Uterus (tissue), 4 donors: ENCODE results near the gene MEP1B. TPM values are rescaled to one million over a fixed set of nuclear protein-coding genes. Genes with fewer than 3 reads are reported as not detected.

Experiments used
- DNase-seq, 2 donors: peaks; one replicate each; pipeline ENCODE4 v3.0.0-alpha.2; 2019 to 2020
- H3K27ac ChIP-seq, 2 donors: fragments of 200-600 bp; sonication (generic); 1 replicate in 1 of 2; 2 replicates in 1 of 2; pipeline ENCODE4 v1.5.1; 2016 to 2018
- H3K27me3 ChIP-seq, 2 donors: fragments of 200-600 bp; sonication (generic); one replicate each; pipeline ENCODE4 v1.5.1; 2018 to 2019; ENCODE audit warnings: control low read depth in 1 of 2
- H3K36me3 ChIP-seq, 2 donors: fragments of 200-600 bp; sonication (generic); one replicate each; pipeline ENCODE4 v1.5.1; 2019; ENCODE audit warnings: control low read depth in 1 of 2
- H3K4me1 ChIP-seq, 2 donors: fragments of 200-600 bp; sonication (generic); one replicate each; pipeline ENCODE4 v1.5.1; 2018 to 2019; ENCODE audit warnings: control low read depth in 1 of 2
- H3K4me3 ChIP-seq, 2 donors: fragments of 200-600 bp; sonication (generic); 1 replicate in 1 of 2; 2 replicates in 1 of 2; pipeline ENCODE4 v1.5.1; 2018 to 2019; ENCODE audit warnings: mild to moderate bottlenecking in 1 of 2
- H3K9me3 ChIP-seq, 2 donors: fragments of 200-600 bp; sonication (generic); one replicate each; pipeline ENCODE4 v1.5.1; 2019; ENCODE audit warnings: control low read depth in 1 of 2
- POLR2A ChIP-seq, 2 donors: fragments of 450-650 bp; IDR thresholded peaks; one replicate each; pipeline ENCODE4 v1.6.1; 2016; ENCODE audit warnings: antibody characterized with exemption in 2 of 2, mild to moderate bottlenecking in 1 of 2, moderate library complexity in 1 of 2
- intact Hi-C: fragments of 100-400 bp; cut with DNase I; formaldehyde crosslinking; loops from one replicate; pipeline ENCODE4 v1.15.1; 2023; ENCODE audit warnings: low total_unique reads
- total RNA-seq, 4 donors: library from RNA; depleted of rRNA in 3 of 4; stranded (reverse); fragments of >200 nt in 3 of 4; gene quantifications; one replicate each; pipeline versions ENCODE4 v1.1.0 to v1.2.4, GENCODE V29; 2014 to 2023
- TF ChIP-seq, protein P1 (sequence below), 4 experiments: fragments of 200-600 bp in 2 of 4; fragments of 450-650 bp in 2 of 4; sonication (generic) in 2 of 4; IDR thresholded peaks; one replicate each; pipeline ENCODE4 v1.5.1; 2016 to 2019; ENCODE audit warnings: antibody characterized with exemption in 4 of 4, mild to moderate bottlenecking in 2 of 4, moderate library complexity in 1 of 4
- donor health status: DM: yes; HTN: yes; CAD: no.

Gene MEP1B
- total RNA-seq = not detected

DNA sequence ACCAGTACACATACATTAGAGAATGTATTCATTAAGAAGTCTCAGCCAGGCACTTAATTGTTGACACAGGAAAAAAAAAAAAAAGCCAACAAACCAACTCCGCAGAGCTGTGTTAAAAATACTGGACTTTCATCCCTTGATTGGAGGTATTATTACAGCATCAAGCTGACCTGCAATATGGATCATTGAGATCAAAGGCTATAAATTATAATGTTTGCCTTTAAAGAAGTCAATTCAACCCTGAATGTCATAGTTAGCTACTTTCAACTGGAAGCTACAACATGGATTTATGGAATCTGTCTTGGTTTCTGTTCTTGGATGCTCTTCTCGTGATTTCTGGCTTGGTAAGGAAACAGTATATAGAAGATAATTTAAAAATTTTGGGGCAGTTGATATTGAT lies at the start of gene MEP1B:
Gene MEP1B, plus strand, starts transcription at position 250 of the 400 bp plus-strand sequence. Its CDS starts 32 bp downstream, at position 282.
- no peak for DNase-seq
- no peak for TF ChIP-seq POLR2A (IDR thresholded peaks at IDR 0.05)
- TF ChIP-seq, protein P1, sequence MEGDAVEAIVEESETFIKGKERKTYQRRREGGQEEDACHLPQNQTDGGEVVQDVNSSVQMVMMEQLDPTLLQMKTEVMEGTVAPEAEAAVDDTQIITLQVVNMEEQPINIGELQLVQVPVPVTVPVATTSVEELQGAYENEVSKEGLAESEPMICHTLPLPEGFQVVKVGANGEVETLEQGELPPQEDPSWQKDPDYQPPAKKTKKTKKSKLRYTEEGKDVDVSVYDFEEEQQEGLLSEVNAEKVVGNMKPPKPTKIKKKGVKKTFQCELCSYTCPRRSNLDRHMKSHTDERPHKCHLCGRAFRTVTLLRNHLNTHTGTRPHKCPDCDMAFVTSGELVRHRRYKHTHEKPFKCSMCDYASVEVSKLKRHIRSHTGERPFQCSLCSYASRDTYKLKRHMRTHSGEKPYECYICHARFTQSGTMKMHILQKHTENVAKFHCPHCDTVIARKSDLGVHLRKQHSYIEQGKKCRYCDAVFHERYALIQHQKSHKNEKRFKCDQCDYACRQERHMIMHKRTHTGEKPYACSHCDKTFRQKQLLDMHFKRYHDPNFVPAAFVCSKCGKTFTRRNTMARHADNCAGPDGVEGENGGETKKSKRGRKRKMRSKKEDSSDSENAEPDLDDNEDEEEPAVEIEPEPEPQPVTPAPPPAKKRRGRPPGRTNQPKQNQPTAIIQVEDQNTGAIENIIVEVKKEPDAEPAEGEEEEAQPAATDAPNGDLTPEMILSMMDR (IDR thresholded peaks at IDR 0.05) = no peak
- Histone ChIP-seq H3K36me3 (no peaks in the 10 kb centered on the region), H3K4me3 (no peak within 1 kb of the TSS), H3K4me1 (no peaks in the 10 kb centered on the region), H3K27me3 (peaks cover 0 to 3% of the 10 kb centered on the region in 2 donors), H3K9me3 (peaks cover 0 to 2% of the 10 kb centered on the region in 2 donors), H3K27ac (no peak within 1 kb of the TSS)
- intact Hi-C loops = no loop called here

DNA sequence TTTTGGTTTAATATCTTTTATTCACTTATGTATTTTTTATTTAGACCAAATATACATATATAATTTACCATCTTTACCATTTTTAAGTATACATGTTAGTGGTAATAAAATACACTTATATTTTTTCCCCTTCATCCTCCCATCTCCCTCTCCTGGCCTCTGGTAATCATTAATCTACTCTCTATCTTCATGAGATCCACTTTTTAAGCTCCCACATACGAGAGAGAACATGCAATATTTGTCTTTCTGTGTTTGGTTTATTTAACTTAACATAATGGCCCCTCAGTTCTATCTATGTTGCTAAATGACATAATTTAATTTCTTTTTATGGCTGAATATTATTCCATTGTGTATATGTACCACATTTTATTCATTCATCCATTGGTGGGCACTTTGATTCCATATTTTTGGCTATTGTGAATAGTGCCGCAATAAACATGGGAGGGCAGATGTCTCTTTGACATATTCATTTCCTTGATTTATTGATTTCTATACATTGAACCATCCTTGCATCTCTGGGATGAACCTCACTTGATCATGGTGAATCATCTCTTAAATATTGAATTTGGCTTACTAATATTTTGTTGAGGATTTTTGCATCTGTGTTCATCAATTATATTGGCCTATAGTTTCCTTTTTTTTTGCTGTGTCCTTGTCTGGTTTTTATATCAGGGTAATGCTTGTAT lies 41.5 kb upstream of the MEP1B start:
- Histone ChIP-seq H3K9me3 (no peaks in the 10 kb centered on the region), H3K27ac (no peak overlapping the region), H3K4me1 (no peaks in the 10 kb centered on the region), H3K4me3 (no peak overlapping the region), H3K27me3 (no peaks in the 10 kb centered on the region), H3K36me3 (no peaks in the 10 kb centered on the region)
- no peak for TF ChIP-seq POLR2A (IDR thresholded peaks at IDR 0.05)
- TF ChIP-seq, protein P1 (IDR thresholded peaks at IDR 0.05) = no peak
- DNase-seq = no peak
- intact Hi-C loops = no loop called here

DNA sequence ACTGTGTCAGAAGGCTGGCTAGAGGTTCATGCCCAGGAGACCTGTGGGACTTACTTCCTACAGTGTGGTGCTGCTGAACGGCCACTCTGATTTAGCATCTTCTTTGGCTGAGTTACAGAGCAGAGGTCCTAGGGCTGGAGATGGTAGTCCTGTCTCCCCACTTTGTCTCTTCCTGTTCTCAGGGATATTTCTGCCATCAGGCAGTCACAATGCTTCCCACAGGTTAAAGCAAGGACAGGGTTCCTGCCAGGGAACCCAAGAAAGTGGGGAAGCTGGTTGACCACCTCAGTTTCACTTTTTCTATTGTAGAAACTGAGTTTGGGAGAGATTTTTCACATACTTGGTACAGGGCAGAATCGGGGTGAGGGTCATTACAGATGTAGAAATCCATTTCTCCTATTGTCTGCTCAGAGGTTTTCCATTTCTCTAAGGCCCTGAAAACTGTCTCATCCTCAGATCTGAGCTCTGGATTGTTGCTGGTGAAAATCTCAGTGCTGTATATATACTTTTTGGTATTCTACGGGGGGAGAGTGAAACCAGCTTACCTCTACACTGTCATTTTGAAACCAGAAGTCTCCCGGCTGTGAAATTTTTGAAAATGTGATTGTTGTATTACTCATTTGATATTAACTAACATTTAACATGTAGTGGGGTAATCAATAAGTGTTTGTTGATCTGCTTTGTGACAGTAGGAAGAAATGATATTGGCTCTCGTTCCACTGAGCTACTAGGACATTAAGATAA lies 37.0 kb upstream of the MEP1B start:
- Histone ChIP-seq H3K9me3 (no peaks in the 10 kb centered on the region), H3K27me3 (no peaks in the 10 kb centered on the region), H3K4me3 (no peak overlapping the region), H3K4me1 (no peaks in the 10 kb centered on the region), H3K27ac (no peak overlapping the region), H3K36me3 (no peaks in the 10 kb centered on the region)
- intact Hi-C loops = no loop called here
- TF ChIP-seq, protein P1 (IDR thresholded peaks at IDR 0.05) = no peak
- TF ChIP-seq POLR2A (IDR thresholded peaks at IDR 0.05) = no peak
- DNase-seq = no peak

DNA sequence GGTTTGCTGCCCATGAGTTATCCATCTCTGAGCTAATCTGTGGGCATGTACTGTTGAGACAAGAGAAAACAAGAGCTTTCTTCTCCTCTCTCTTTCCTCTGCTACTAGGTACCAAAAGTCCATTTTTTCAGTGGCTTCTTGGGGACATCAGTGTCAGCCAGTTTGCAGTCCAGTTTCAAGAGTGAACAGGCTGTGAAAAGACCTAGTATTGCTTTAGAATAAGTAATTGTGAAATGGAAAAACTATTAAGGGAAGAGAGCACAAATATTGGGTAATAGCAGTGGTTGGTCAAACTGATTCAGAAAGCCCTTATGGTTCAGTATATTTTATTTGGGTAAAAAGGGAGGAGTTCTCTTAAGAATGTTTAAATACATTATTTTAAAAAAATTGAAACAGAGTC lies 33.0 kb upstream of the MEP1B start:
- no peak overlapping the region for H3K27ac ChIP-seq
- intact Hi-C loops = no loop called here
- H3K4me3 ChIP-seq = no peak overlapping the region
- DNase-seq = no peak
- H3K27me3 ChIP-seq = no peaks in the 10 kb centered on the region
- no peaks in the 10 kb centered on the region for H3K36me3 ChIP-seq
- TF ChIP-seq, protein P1 (IDR thresholded peaks at IDR 0.05) = no peak
- TF ChIP-seq POLR2A (IDR thresholded peaks at IDR 0.05) = no peak
- no peaks in the 10 kb centered on the region for H3K9me3 ChIP-seq
- no peaks in the 10 kb centered on the region for H3K4me1 ChIP-seq

DNA sequence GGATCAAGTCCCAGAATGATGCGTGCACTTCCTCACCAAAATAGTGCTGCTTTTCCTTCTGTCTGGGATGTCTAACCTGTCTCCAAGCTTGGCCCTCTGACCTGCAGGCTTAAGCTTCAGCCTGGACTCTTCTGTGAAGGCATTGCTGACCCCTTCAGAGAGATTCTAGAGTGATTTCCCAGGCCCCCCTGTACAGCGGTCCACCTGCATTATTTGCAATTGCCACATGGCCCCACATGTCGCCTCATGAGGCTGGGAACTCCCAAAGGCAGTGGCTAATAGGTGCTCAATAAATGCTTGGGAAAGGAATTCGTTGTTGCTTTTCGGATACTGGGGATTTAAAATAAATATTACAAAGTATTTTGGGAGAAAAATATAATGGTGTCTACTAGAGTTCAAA lies 32.3 kb upstream of the MEP1B start:
- Histone ChIP-seq H3K4me3 (no peak overlapping the region), H3K27ac (no peak overlapping the region), H3K4me1 (no peaks in the 10 kb centered on the region), H3K9me3 (no peaks in the 10 kb centered on the region), H3K36me3 (no peaks in the 10 kb centered on the region), H3K27me3 (no peaks in the 10 kb centered on the region)
- no peak for DNase-seq
- intact Hi-C loops = no loop called here
- TF ChIP-seq POLR2A (IDR thresholded peaks at IDR 0.05) = no peak
- TF ChIP-seq, protein P1 (IDR thresholded peaks at IDR 0.05) = no peak
